SK-N-SH treated with all-trans-retinoic acid at 6 μM for 48 hours (cell line): ENCODE data around the gene FHOD1.

ENCODE experiments used
- CREB5 ChIP-seq: fragments of 250-450 bp; sonication (Bioruptor Pico); IDR thresholded peaks from 2 replicates; pipeline ENCODE4 v1.5.1; 2020; ENCODE audit warnings: low read depth, mild to moderate bottlenecking, moderate library complexity
- CSDC2 ChIP-seq: fragments of 250-450 bp; sonication (Bioruptor Pico); IDR thresholded peaks from 2 replicates; pipeline ENCODE4 v1.5.0; 2020; ENCODE audit warnings: mild to moderate bottlenecking, moderate library complexity
- GLIS3 ChIP-seq: fragments of 250-450 bp; sonication (Bioruptor Pico); IDR thresholded peaks from 2 replicates; pipeline ENCODE4 v1.5.0; 2020; ENCODE audit warnings: mild to moderate bottlenecking, moderate library complexity
- OSR1 ChIP-seq: fragments of 250-450 bp; sonication (Bioruptor Pico); IDR thresholded peaks from 2 replicates; pipeline ENCODE4 v1.8.0; 2022; ENCODE audit warnings: moderate library complexity, mild to moderate bottlenecking, inconsistent platforms
- PATZ1 ChIP-seq: fragments of 250-450 bp; sonication (Bioruptor Pico); IDR thresholded peaks from 2 replicates; pipeline ENCODE4 v1.8.0; 2020; ENCODE audit warnings: mild to moderate bottlenecking, moderate library complexity, borderline replicate concordance
- RARB ChIP-seq: fragments of 250-450 bp; sonication (Bioruptor Pico); IDR thresholded peaks from 2 replicates; pipeline ENCODE4 v1.8.0; 2021; ENCODE audit warnings: mild to moderate bottlenecking, moderate library complexity
- TOX ChIP-seq: fragments of 250-450 bp; sonication (Bioruptor Pico); IDR thresholded peaks from 2 replicates; pipeline ENCODE4 v1.8.0; 2021; ENCODE audit warnings: mild to moderate bottlenecking, moderate library complexity, borderline replicate concordance
- ZFP3 ChIP-seq: fragments of 250-450 bp; sonication (Bioruptor Pico); IDR thresholded peaks from 2 replicates; pipeline ENCODE4 v1.5.0; 2020; ENCODE audit warnings: mild to moderate bottlenecking, moderate library complexity
- ZNF565 ChIP-seq: fragments of 450-650 bp; formaldehyde crosslinking; conservative IDR thresholded peaks from 2 replicates; pipeline ENCODE4 v1.5.0; 2020; ENCODE audit warnings: low read depth, mild to moderate bottlenecking, moderate library complexity
- TF ChIP-seq, protein P1 (sequence below): fragments of 250-450 bp; sonication (Bioruptor Pico); IDR thresholded peaks from 2 replicates; pipeline ENCODE4 v1.8.0; 2021; ENCODE audit warnings: low read depth, mild to moderate bottlenecking, moderate library complexity, borderline replicate concordance

- TF ChIP-seq TOX (CRISPR knock-in tag) = no peak
- TF ChIP-seq GLIS3 = no peak
- no peak for TF ChIP-seq CREB5 (CRISPR knock-in tag)
- TF ChIP-seq PATZ1 = no peak
- TF ChIP-seq, protein P1, sequence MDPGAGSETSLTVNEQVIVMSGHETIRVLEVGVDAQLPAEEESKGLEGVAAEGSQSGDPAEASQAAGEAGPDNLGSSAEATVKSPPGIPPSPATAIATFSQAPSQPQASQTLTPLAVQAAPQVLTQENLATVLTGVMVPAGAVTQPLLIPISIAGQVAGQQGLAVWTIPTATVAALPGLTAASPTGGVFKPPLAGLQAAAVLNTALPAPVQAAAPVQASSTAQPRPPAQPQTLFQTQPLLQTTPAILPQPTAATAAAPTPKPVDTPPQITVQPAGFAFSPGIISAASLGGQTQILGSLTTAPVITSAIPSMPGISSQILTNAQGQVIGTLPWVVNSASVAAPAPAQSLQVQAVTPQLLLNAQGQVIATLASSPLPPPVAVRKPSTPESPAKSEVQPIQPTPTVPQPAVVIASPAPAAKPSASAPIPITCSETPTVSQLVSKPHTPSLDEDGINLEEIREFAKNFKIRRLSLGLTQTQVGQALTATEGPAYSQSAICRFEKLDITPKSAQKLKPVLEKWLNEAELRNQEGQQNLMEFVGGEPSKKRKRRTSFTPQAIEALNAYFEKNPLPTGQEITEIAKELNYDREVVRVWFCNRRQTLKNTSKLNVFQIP = no peak
- no peak for TF ChIP-seq ZNF565
- no peak for TF ChIP-seq ZFP3
- TF ChIP-seq RARB (CRISPR knock-in tag) = no peak
- TF ChIP-seq CSDC2 = no peak
- TF ChIP-seq OSR1 = no peak
Observed at GRCh38 chr16:67281536-67282446, 34.5 kb upstream of the FHOD1 start.
